HG02943 (cell line): Measurements from ENCODE around the gene MKNK1.
"Not testable (repeated sequence)": the region's sequence is repeated elsewhere in the genome, so short reads cannot be mapped to it uniquely, and the experiment has no call there.

ENCODE experiments used
- ATAC-seq: cut with Tn5 transposase; IDR thresholded peaks from one replicate; pipeline ENCODE4 v1.9.1; 2021; ENCODE audit warnings: mild to moderate bottlenecking, low read depth, moderate library complexity; ENCODE audit not compliant: unreplicated experiment

The MKNK1 gene

DNA sequence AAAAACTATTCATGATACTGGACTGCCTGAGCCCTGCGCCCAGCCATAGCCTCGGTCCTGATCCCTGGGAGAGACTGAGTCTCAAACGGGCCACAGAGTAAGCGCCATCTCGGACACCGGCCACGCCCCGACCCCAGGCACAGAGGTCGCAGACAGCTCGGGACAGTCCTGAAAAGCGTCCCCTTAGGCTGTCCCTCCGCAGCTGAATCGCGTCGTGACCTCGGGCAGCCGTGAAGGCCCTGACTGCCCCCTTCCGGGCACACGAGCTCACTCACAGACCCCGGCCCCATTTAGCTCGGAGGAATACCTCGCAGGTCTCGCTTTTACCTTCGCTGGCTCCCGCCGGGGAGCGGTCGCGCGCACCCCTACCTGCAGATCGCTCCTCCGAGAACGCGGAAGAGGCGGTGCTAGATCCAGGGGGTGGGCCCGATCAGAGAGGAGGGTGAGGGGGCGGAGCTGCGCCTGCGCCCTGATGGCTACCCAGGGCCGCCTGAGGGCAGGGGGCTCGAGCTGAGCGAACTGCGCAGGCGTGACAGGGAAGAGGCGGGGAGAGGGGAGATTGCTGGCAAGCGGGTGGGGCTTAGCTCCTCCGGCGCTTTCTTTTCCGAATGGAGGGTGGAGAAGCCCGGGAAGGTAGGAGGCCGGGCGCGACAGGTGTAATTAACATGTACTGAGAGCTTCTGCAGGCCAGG lies at the start of gene MKNK1:
Gene MKNK1 (minus strand): TSS at position 411 of the 692 bp plus-strand sequence. CDS start 20,941 bp downstream, outside the sequence.
- peak; percentile 86 for ATAC-seq

GRCh38 chr1:46653405-46653958 lies 49.4 kb upstream of the MKNK1 start:
- ATAC-seq: no peak

GRCh38 chr1:46652321-46653100 lies 48.4 kb upstream of the MKNK1 start:
- ATAC-seq: no peak

GRCh38 chr1:46651152-46651551 lies 47.1 kb upstream of the MKNK1 start:
- not testable (repeated sequence) for ATAC-seq

- ATAC-seq: no peak
Observed at GRCh38 chr1:46650491-46650890, 46.4 kb upstream of the MKNK1 start.

DNA sequence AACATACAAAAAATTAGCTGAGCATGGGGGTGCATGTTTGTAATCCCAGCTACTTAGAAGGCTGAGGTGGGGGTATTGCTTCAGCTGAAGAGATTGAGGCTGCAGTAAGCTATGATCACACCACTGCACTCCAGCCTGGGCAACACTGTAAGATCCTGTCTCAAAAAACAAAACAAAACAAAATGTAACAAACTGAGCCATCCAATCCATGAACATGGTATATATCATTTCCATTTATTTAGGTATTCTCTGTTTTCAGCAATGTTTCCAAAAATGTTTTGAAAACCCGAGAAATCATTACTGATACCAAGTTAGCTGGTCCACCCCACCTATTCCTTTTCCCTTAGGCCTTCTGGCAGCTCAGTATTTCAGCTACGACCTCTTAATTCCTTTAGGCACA lies 45.7 kb upstream of the MKNK1 start:
- no peak for ATAC-seq

GRCh38 chr1:46647611-46648010 lies 43.5 kb upstream of the MKNK1 start:
- no peak for ATAC-seq

GRCh38 chr1:46646844-46647243 lies 42.8 kb upstream of the MKNK1 start:
- no peak for ATAC-seq

GRCh38 chr1:46646331-46646730 lies 42.3 kb upstream of the MKNK1 start:
- ATAC-seq: no peak

GRCh38 chr1:46645815-46646214 lies 41.7 kb upstream of the MKNK1 start:
- no peak for ATAC-seq

DNA sequence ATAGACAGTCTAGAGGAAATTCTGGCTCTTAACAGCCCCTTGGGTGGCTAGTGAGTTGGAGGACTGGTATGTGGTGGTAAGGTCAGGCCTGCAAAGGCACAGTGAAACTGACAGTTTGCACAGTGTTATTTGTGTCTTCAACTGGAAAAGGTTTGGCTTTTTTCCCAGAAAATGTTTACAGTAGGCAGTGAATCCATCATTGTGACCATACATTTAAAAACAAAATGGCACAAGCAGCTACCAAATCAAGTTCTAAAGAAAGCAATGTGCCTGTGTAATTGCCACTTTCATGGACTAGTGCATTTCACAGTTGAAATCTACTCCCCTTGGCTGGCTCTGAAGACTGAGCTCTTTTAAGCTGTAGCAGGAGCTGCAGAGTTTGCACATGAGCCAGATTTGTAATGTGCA lies 39.3 kb upstream of the MKNK1 start:
- ATAC-seq: no peak

DNA sequence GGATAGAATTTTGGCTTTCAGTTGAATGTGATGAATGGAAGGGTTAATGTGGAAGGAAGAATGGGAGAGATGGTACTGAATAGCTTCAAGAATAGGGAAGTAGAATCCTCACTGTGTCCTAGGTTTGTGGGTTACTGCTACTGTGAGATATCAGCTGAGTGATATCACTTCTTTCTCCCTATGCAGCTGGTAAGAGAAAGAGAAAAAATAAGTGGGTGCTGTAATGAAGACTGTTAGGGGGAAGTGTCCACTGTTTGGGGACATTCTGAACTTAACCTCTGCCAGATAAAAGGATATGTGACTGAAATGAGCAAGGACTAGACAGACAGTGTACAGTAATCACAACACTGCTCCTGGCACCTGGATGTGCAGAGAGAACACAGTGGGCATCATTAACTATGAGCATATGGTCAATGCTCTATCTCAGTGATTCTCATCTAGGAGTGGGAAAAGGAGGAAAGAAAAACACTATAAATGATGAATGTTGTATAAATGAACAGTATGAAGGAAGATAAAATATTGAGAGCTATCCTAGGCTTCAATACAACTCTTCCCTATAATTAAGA lies 38.1 kb upstream of the MKNK1 start:
- no peak for ATAC-seq

DNA sequence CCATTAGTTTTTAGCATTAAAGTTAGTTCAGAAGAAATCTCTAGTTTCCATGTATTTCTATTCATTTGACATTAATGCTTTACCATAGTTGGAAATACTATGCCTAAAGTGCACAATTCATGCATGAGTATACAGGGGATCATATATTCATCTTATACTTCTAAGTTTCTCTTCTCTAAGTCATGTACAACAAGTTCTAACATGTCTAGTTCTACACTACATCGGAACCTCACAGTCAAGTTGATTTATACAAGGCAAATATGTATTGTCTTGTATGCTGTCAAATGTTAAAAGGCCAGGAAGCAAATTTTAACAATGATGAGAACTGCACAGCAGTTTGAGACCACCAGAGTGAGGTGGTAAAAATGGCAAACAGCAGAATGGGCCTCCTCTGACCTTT lies 35.5 kb upstream of the MKNK1 start:
- no peak for ATAC-seq

DNA sequence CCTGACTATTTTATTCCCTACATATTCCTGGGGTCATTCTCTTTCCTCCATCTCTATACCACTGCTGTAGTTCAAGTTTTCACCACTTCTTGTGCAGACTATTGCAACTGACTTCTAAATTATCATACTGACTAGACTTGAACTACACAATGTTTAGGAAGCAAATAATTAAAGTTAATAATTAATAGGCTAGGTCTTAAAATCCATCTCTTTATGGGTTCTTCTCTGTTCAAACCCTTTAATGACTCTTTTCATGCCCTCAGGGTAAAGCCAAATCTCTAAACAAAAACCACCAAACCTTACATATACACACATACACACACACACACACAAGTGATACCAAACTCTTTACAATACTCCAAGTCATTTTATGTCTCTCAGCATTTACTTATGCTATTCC lies 34.9 kb upstream of the MKNK1 start:
- no peak for ATAC-seq

DNA sequence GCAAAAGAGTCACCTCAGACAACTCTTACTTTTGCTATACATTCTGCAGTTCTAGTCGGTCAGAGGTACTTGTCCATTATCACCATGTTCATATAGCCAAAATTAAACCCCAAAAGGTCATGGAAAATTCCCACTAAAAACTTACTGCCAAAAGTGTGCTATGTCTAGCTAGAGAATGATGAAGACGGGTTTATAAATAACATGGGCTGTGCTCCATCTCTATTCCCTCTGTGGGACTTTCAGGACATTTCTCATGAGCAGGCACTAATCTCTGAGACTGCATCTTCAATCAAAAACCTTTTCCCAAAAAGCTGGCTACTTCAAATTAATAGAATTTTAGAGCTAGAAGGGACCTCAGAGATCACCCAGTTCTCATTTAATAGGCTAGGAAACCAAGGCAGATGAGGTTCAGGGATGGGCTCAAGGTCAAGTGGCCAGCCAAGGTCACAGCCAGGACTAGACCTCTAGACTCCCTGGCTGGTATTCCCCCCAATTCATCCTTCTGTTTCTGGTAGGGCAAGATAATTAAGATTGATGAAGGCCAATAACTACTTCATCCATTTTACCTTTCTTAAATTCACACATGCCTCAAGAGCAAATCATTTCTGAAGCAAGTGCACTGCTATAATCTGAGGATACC lies 33.5 kb upstream of the MKNK1 start:
- no peak for ATAC-seq

GRCh38 chr1:46635205-46635604 lies 31.1 kb upstream of the MKNK1 start:
- no peak for ATAC-seq

DNA sequence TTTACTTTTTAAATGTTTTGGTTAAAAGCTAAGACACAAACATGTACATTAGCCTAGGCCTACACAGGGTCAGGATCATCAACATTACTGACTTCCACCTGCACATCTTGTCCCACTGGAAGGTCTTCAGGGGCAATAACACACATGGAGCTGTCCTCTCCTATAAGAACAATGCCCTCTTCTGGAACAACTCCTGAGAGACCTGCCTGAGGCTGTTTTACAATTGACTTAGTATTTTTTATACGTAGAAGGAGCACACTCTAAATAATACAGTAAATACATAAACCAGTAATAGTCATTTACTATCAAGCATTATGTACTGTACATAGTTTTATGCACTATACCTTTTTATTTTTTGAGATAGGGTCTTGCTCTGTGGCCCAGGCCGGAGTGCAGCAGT lies 26.7 kb upstream of the MKNK1 start:
- no peak for ATAC-seq

- ATAC-seq: no peak
Observed at GRCh38 chr1:46623743-46624644, 19.9 kb upstream of the MKNK1 start.

GRCh38 chr1:46622344-46622743 lies 18.3 kb upstream of the MKNK1 start:
- no peak for ATAC-seq

DNA sequence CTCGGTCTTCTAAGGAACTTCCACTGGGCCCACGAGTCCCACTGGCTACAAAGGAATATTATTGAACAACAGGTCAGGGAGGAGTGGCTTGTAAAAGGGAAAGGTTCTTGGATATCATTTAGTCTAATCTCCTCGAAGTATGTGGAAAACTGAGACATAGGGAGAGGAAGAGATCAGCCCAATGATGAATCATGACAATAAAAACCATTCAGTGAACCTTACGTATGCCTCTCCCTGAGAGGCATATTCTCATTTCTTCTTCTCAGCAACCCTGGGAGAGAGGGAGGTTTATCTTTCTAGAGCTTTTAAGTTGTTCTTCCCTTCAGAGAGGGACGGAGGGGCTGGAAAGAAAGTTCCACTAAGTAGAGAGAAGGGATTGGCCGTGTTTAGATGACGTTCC lies 17.9 kb upstream of the MKNK1 start:
- ATAC-seq: no peak
